Duodenal mucosa (tissue), 2 donors: ENCODE data around the gene P2RY11.

Experiments used
- H3K27ac ChIP-seq: one replicate; pipeline ENCODE4 v1.7.0; 2013; ENCODE audit warnings: low read depth, low read length
- H3K27me3 ChIP-seq, 2 donors: one replicate each; pipeline ENCODE4 v1.7.0; 2013; ENCODE audit warnings: low read length in 2 of 2, control low read depth in 1 of 2; ENCODE audit not compliant: insufficient read depth in 2 of 2, control insufficient read depth in 1 of 2
- H3K36me3 ChIP-seq, 2 donors: one replicate each; pipeline ENCODE4 v1.7.0; 2013; ENCODE audit warnings: low read length in 2 of 2, control low read depth in 1 of 2; ENCODE audit not compliant: insufficient read depth in 2 of 2, control insufficient read depth in 1 of 2
- H3K4me1 ChIP-seq, 2 donors: one replicate each; pipeline ENCODE4 v1.7.0; 2013; ENCODE audit warnings: low read length in 2 of 2, control low read depth in 1 of 2; ENCODE audit not compliant: insufficient read depth in 2 of 2, control insufficient read depth in 1 of 2
- H3K4me3 ChIP-seq, 2 donors: one replicate each; pipeline ENCODE4 v1.7.0; 2013; ENCODE audit warnings: low read length in 2 of 2, low read depth in 1 of 2
- H3K9ac ChIP-seq, 2 donors: one replicate each; pipeline ENCODE4 v1.7.0; 2013; ENCODE audit warnings: low read length in 2 of 2, low read depth in 1 of 2
- H3K9me3 ChIP-seq, 2 donors: one replicate each; pipeline ENCODE4 v1.7.0; 2013; ENCODE audit warnings: low read length in 2 of 2, control low read depth in 1 of 2; ENCODE audit not compliant: control insufficient read depth in 1 of 2

P2RY11 gene

DNA sequence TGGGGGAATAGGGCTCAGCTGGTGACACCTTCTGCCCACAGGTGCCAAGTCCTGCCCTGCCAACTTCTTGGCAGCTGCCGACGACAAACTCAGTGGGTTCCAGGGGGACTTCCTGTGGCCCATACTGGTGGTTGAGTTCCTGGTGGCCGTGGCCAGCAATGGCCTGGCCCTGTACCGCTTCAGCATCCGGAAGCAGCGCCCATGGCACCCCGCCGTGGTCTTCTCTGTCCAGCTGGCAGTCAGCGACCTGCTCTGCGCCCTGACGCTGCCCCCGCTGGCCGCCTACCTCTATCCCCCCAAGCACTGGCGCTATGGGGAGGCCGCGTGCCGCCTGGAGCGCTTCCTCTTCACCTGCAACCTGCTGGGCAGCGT, 2.1 kb downstream of the P2RY11 start:
- Histone ChIP-seq H3K27me3 (no peaks in the 10 kb centered on the region), H3K4me3 (peak overlapping the region in 1 of 2 donors; percentile 22), H3K4me1 (peaks cover 7 to 15% of the 10 kb centered on the region in 2 donors), H3K9ac (no peak overlapping the region), H3K9me3 (no peaks in the 10 kb centered on the region), H3K27ac (no peak overlapping the region), H3K36me3 (peaks cover 27 to 71% of the 10 kb centered on the region in 2 donors)

DNA sequence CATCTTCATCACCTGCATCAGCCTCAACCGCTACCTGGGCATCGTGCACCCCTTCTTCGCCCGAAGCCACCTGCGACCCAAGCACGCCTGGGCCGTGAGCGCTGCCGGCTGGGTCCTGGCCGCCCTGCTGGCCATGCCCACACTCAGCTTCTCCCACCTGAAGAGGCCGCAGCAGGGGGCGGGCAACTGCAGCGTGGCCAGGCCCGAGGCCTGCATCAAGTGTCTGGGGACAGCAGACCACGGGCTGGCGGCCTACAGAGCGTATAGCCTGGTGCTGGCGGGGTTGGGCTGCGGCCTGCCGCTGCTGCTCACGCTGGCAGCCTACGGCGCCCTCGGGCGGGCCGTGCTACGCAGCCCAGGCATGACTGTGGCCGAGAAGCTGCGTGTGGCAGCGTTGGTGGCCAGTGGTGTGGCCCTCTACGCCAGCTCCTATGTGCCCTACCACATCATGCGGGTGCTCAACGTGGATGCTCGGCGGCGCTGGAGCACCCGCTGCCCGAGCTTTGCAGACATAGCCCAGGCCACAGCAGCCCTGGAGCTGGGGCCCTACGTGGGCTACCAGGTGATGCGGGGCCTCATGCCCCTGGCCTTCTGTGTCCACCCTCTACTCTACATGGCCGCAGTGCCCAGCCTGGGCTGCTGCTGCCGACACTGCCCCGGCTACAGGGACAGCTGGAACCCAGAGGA, 2.6 kb downstream of the P2RY11 start:
- H3K27ac ChIP-seq = no peak overlapping the region
- H3K4me1 ChIP-seq = peaks cover 12 to 20% of the 10 kb centered on the region in 2 donors
- H3K27me3 ChIP-seq = no peaks in the 10 kb centered on the region
- H3K9me3 ChIP-seq = no peaks in the 10 kb centered on the region
- H3K9ac ChIP-seq = no peak overlapping the region
- peaks cover 27 to 68% of the 10 kb centered on the region in 2 donors for H3K36me3 ChIP-seq
- H3K4me3 ChIP-seq = no peak overlapping the region

DNA sequence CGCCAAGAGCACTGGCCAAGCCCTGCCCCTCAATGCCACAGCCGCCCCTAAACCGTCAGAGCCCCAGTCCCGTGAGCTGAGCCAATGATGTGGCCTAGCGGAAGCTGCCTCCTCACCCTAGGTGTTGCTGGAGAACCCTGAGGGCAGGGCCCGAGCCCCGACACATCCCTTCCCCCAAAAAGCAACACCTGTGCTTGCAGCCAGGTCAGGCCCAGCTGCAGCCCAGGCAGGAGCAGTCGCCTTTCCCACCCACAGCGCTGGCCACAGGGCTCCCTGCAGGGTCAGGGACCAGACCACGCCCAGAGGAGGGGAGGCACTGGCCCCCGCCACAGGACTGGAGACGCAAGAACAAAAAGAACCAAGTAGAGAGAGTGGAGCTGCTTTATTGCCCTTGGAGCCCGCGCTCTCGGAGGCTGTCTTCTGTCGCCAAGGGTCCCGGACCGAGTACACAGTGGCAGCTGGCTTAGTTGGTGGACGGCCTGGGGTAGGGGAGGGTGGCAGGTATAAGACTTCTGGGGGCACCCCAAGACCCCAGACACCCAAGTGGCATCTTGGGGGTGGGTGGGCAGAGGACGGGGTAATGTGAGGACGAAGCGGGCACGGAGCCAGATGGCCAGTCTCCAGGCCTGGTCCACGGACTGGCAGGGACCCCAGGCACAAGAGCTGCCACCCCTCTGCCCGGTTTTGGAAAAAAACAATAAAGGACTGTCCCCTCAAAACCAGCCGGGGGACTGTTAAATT, 3.3 kb downstream of the P2RY11 start:
- Histone ChIP-seq H3K27ac (no peak overlapping the region), H3K36me3 (peaks cover 21 to 60% of the 10 kb centered on the region in 2 donors)

DNA sequence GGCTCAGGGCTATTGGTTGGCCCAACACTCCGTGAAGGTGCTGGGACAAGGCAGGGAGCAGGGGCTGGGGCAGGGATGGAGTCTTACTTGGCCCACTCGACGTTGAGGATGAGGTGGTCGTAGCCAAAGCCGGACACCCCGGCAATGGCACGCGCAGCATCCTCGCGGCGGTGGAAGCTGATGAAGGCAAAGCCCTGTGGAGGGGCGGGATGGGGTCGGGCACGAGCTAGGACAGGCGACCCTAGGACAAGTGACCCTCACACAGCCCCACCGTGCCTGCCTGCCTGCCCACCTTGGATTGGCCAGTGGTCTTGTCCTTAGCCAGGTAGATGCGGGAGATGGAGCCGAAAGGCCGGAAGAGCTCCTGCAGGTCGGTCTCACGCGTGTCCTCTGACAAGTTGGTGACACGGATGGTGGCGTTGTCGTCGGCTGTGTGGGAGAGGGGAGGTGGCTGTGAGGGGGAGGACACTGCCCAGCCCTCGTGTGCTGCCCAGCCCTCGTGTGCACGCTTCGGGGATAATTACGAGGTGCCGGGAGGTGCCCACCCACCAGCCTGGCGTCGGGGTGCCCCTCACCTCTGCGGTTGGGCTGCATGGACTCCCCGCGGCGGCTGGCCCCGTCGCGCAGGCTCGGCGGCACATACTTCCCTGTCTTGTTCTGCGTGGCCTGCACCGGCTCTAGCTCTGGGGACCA, 4.0 kb downstream of the P2RY11 start:
- no peak overlapping the region for H3K27ac ChIP-seq
- H3K4me3 ChIP-seq = no peak overlapping the region
- H3K27me3 ChIP-seq = no peaks in the 10 kb centered on the region
- H3K9ac ChIP-seq = no peak overlapping the region
- peaks cover 15 to 53% of the 10 kb centered on the region in 2 donors for H3K36me3 ChIP-seq
- peaks cover 13 to 23% of the 10 kb centered on the region in 2 donors for H3K4me1 ChIP-seq
- no peaks in the 10 kb centered on the region for H3K9me3 ChIP-seq

More for the DNA sequence above, 3.3 kb downstream of the P2RY11 start:
- Histone ChIP-seq H3K9me3 (no peaks in the 10 kb centered on the region), H3K4me1 (peaks cover 13 to 23% of the 10 kb centered on the region in 2 donors), H3K4me3 (no peak overlapping the region), H3K9ac (no peak overlapping the region), H3K27me3 (no peaks in the 10 kb centered on the region)

DNA sequence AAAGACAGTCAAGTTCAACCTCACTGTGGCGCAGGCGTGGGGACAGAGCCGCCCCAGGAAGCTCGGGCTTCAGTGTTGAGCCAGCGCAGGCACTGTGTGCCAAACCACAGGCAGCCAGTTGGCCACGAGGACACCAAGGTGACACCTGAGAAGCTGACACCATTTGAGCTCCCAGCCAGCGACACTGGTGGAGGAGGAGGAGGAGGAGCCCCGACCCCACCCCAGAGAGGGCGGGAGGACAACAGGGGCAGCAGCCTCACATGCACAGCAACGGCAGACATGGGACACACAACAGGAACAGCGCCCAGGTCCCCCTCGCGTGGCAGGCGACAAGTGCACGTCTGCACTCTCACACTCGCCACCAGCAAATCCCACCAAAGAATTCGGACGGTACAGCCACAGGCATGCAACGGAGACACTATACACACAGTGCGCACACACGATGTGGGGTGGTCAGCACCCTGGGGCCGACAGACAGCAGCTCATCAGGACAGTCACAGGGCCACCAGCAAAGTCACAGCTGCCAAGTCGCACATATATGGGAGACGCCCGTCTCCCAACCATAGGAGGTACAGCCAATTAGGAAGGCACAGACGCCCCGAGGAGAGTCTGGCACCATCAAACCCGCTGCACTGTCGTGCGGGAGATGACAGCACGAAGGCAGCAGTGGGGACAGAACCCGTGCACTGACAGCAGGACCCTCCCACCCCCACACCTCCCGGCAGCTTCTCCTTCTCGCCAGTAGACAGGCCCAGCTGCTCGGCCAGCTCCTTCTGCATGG, 4.8 kb downstream of the P2RY11 start:
- H3K9me3 ChIP-seq = no peaks in the 10 kb centered on the region
- H3K27me3 ChIP-seq = no peaks in the 10 kb centered on the region
- peaks cover 13 to 23% of the 10 kb centered on the region in 2 donors for H3K4me1 ChIP-seq
- H3K27ac ChIP-seq = no peak overlapping the region
- no peak overlapping the region for H3K4me3 ChIP-seq
- peaks cover 15 to 47% of the 10 kb centered on the region in 2 donors for H3K36me3 ChIP-seq
- no peak overlapping the region for H3K9ac ChIP-seq

DNA sequence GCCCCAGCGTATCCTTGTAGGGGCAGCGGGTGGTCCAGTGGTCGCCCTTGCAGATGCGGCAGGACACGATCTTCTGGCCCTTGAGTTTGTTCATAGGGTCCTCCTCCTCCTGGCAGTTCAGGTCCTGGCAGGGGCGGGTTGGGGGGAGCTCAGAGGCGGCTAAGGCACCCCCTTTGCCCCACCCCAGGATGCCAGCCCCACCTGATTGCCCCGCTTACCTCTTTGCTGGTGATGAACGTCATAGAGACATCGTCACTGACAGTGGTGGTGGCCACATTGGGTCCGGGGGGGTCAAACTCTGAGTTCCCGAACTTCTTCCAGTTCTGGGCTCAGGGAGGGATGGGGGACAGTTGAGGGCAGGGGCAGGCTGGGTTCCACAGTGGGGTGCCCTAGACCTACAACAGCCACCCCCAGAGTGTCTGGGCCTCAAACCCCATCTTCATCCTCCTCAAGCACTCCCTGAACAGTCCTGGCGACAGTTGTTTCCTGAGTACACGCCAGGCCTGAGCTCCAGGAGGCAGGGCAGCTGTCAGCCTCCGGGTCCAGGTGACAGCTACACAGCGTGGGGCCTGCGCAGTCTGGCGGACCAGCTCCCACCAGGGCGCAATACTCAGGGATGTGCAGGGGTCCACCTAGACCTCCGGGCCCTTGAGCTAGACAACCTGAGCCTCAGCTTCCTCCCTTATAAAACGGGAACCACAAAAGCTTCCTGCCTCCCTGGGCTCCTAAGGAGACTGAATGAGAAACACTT, 5.5 kb downstream of the P2RY11 start:
- Histone ChIP-seq H3K9ac (no peak overlapping the region), H3K9me3 (no peaks in the 10 kb centered on the region), H3K4me1 (peaks cover 13 to 23% of the 10 kb centered on the region in 2 donors), H3K36me3 (peaks cover 15 to 44% of the 10 kb centered on the region in 2 donors), H3K27me3 (no peaks in the 10 kb centered on the region), H3K4me3 (no peak overlapping the region), H3K27ac (no peak overlapping the region)

DNA sequence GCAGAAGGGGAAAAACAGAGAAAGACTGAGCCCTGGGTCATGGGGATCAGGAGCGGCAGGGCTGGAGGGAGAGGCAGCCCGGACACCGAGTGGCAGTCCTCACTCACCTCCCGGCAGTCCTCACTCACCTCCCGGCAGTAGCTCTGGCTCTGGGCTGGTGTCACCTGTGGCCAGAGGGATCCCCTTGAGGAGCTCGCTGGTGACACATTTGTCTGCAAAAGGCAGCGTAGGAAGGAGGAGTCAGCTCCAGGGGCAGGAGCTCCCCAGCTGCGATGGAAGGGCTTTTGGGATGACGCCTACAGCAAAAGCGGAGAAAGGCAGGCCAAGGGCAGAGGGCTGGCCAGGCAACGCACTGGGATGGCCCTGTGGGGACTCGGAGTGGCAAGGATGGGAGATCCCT, 7.5 kb downstream of the P2RY11 start:
- peak overlapping the region; percentile 87 to 98 for H3K4me3 ChIP-seq
- H3K9ac ChIP-seq = peak overlapping the region; percentile 94 to 95
- peaks cover 9 to 11% of the 10 kb centered on the region in 2 donors for H3K4me1 ChIP-seq
- peaks cover 15 to 44% of the 10 kb centered on the region in 2 donors for H3K36me3 ChIP-seq
- H3K27ac ChIP-seq = no peak overlapping the region
- no peaks in the 10 kb centered on the region for H3K9me3 ChIP-seq
- H3K27me3 ChIP-seq = no peaks in the 10 kb centered on the region

DNA sequence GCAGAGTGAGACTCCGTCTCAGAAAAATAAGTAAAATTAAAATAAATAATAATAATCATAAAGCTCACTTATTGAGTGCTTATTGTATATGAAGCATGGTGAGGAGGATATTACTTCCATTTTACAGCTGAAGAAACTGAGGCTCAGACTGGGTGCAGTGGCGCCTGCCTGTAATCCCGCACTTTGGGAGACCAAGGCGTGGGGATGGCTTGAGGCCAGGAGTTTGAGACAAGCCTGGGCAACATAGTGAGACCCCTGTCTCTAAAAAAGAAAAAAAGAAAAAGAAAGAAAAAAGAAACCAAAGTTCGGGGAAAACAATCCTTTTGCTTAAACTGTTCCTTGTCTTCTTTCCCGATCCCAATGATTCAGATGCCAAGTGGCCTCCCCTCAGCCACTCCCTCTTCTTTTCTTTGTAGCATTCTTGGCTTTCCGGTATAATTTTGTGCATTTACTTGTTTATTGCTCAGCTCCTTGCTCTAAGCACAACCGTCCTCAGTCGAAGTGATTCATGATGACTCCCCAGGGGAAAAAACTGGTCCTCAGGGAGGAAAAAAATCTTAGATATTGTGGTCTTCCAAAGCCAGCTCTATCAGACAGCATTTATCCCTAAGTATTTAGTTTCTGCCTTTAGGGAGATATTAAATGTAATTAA, 9.2 kb downstream of the P2RY11 start:
- Histone ChIP-seq H3K9me3 (no peaks in the 10 kb centered on the region), H3K27me3 (no peaks in the 10 kb centered on the region), H3K9ac (no peak overlapping the region), H3K27ac (no peak overlapping the region), H3K36me3 (peaks cover 15 to 28% of the 10 kb centered on the region in 2 donors), H3K4me3 (no peak overlapping the region), H3K4me1 (peaks cover 9 to 11% of the 10 kb centered on the region in 2 donors)

DNA sequence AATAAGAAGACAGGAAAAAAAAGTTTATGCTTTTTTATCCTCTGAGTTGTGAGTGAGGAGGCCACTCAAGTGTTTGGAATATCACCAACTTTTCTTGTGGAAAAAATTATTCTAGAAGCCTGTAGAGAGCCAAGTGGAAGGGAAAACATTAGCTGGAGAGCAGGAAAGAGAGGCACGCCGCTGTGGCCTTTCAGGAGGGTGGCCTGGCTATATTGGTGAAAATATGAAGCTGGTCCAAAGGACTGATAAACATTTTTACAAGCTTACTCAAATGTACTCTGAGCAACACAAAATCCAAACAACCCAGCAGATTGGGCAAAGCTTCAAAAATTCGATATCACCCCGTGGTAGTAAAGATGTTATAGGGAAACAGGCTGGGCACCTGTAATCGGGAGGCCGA, 10.6 kb downstream of the P2RY11 start:
- Histone ChIP-seq H3K9me3 (no peaks in the 10 kb centered on the region), H3K27me3 (no peaks in the 10 kb centered on the region), H3K4me3 (no peak overlapping the region), H3K36me3 (peaks cover 7 to 14% of the 10 kb centered on the region in 2 donors), H3K27ac (no peak overlapping the region), H3K9ac (no peak overlapping the region), H3K4me1 (peaks cover 9 to 11% of the 10 kb centered on the region in 2 donors)
